Measurements from ENCODE around the gene RUBCN.

RUBCN gene

DNA sequence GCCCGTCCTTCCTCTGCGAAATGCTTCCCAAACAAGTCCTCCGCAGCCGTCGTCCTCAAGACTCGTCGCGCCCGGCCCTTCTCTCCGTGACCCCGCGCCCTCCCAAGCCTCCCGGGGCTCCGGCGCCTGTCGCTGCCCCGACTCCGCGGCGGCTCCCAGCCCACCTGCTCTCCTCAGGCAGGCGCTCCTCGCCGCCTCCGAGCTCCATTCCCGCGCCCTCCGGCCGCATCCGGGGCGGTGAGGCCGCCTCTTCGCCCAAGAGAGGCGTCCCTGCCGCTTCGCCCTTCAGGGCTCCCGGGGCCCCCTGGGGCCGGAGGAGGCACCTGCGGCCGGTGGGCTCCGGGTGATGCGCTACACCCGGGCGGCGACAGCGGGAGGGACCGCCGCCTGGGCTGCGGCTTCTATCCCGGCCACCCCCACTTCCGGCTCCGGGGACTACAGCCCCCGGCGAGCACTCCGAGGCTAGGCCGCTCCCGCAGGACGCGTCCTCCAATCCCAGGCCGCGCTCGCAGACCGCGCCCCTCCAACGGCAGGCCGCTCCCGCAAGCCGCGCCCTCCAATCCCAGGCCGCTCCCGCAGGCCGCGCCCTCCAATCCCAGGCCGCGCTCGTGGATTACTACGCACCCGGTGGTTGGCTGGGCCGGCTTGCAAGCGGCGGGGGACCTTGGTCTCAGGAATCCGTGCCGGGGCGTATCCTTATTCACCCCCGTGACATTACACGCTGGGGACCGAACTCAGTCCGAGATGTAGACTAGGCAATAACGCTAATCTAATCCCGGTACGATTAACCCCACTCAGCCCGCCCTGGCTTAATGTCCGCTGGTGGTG lies at the start of gene RUBCN:
TSS of gene RUBCN (minus strand) at position 414 of the 828 bp plus-strand sequence. CDS start at position 229, 185 bp downstream.
- DNase-seq (ENCODE audit: low read depth): peak; percentile 87

DNA sequence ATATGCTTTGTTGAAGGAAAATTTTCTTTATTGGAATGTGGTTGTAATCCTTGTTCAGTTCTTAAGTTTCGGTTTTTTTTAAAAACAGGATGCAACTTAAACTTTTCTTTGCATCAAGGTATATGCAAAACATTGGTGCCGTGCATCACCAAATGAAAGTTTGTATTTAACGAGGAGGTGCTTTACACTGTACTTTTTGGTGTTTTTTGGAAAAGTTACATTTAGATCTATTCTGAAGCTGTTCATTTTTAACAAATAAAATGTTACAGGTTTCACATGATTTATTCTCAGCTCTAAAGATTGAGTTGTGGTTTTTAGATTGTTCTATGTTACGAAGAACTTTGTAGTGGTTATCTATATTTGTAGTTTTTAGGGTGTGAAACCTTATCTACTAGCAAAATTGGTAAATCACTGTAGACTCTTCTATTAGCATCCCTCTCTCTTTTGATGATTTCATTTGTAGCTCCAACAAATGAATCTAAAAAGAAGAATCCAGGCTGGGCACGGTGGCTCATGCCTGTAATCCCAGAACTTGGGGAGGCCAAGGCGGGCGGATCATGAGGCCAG lies 47.4 kb upstream of the RUBCN start:
- no peak for DNase-seq (ENCODE audit: low read depth)

DNA sequence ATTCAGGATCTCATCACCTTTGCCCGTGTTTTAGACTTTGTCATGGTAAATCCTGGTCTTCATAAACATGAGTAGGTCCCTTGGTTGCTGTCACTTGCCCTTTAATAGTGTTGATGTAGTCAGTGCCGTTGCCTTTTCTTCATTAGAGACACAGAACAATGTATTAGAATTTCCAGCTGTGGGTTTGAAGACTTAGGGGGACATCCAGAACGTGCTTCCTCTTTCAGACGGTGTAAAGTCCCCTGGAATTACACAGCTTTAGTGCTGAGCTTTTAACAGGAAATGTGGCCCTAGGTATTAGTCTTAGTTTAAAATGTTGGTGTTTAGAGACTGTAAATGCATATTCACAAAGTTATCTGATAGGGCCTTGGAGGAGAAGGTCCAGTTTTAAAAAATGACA lies 45.5 kb upstream of the RUBCN start:
- DNase-seq (ENCODE audit: low read depth): no peak

DNA sequence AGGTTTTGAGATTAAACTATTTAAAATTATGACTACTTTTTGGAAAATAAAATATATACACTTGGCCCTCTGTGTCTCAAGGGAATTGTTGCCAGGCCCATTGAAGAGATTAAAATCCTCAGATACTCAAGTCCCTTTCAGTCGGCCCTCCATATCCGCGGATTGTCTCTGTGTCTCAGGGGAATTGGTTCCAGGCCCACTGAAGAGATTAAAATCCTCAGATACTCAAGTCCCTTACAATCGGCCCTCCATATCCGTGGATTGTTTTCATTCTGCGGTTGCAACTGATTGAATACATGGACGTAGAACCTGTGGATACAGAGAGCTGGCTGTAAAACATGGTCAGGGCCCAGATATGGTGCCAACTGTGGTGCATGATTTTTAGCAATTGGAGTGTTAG lies 38.6 kb upstream of the RUBCN start:
- DNase-seq (ENCODE audit: low read depth): no peak

DNA sequence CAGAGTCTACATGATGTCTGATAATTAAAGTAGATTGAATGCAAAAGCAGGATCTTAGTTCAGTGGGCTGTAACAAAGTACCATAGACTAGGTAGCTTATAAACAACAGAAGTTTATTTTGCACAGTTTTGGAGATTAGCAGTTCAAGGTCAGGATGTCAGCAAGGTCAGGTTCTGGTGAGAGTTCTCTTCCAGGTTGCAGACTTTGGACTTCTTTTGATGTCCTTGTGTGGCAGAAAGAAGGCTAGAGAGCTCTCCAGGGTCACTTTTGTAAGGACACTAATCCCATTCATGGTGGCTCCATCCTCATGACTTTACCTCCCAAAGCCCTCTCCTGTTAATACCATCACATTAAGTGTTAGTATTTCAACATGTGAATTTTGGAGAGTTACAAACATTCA lies 25.1 kb upstream of the RUBCN start:
- no peak for DNase-seq (ENCODE audit: low read depth)

DNA sequence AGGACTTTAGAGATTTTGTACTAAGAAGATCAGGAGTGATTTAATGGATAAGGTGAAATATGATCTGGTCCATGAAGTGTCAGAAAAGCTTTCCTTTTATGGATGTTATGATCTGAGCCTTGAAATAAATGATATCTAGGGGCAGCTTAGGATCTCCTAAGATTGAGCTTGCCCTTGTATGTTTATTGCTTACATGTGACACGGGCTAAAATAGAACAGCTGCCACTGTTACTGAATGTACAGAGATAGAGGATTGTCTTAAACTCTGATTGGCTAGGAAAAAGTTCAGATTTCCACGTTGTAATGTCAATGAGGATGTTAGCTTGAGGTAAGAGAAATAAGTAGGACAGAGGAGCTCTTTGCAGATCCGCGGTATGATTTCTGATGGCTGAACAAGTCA lies 21.8 kb upstream of the RUBCN start:
- DNase-seq (ENCODE audit: low read depth): no peak

DNA sequence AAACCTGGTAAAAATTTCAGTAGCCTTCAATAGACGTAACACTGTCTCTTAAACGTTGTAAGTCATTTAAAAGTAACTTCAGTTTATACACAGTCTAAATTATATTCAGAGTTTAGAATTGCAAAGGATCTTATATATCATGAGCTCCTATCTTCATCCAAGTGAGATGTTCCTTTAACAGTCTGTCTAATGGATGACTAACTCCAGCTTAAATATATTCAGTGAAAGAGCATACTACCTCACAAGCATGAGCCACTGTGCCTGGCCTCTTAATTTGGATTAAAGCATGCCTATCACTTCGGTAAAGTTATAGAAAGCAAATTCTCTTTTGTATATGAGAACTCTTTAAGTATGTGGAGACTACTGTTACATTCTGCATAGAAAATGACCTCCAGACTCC lies 20.0 kb upstream of the RUBCN start:
- DNase-seq (ENCODE audit: low read depth): no peak

DNA sequence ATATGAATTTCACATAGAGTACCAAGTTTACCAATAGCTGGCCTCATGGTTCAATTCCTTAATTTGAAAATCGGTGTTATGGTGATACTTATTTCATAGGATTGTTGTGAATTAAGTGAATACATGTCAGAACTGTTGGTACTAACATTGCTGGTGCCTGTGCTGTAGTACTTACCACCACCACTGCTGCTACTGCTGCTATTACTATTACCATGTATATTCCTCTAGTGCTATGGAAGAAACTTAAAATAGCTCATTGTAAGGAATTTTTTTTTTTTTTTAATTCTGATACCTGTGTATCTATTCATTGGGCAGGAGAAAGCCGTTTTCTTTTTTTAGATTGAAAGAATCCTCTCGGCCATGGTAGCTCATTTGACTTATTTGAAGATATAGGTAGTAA lies 16.6 kb upstream of the RUBCN start:
- no peak for DNase-seq (ENCODE audit: low read depth)

DNA sequence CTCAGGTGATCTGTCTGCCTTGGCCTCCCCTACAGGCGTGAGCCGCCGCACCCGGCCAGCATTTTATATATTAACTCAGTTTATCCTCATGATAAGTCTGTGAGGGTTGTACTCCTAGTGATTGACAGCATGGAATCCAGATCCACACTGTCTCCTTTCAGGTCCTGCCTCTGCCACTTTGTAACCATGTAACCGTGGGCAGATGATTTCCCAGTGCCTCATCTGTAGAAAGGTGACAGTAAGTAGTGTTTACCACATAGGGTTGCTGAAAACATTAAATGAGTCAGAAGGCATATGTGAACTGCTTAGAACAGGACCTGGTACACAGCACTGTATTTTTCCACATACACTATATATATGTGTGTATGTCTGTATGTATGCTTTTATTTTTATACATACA lies 15.4 kb upstream of the RUBCN start:
- DNase-seq (ENCODE audit: low read depth): no peak

DNA sequence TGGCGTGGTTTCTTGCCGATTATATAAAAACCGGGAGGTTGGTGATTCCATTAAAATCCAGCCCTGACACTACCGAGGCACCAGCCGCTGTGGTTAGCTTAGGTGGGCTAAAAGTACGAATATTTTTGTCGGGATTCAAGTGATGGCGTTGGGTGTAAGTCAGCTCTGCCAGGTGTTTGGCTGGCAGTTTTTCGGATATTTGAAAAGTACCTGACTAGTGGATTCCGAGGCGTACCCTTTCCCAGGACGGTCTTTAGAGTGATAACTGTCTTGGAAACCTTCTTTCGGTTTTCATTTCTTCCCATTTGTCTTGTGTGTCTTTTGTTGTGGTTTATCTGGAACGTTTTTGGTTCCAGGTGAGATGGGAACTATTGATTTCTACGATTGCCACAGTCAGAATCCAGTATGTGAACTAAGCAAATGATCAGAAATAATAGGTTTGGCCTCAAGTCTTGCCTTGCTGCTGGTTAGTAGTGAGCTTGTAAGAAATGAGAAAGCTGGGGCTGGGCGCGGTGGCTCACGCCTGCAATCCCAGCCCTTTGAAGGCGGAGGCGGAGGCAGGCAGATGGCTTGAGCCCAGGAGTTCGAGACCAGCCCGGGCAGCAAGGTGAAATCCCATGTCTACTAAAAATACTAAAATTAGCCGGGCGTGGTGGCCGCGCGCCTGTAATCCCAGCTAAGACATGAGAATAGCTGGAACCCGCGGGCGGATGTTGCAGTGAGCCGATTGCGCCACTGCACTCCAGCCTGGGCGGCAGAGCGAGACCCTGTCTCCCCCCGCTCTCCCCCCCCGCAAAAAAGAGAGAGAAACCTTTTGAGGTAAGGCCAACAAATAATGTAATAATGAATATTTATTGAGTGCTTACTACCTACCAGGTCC lies 14.4 kb upstream of the RUBCN start:
- no peak for DNase-seq (ENCODE audit: low read depth)

DNA sequence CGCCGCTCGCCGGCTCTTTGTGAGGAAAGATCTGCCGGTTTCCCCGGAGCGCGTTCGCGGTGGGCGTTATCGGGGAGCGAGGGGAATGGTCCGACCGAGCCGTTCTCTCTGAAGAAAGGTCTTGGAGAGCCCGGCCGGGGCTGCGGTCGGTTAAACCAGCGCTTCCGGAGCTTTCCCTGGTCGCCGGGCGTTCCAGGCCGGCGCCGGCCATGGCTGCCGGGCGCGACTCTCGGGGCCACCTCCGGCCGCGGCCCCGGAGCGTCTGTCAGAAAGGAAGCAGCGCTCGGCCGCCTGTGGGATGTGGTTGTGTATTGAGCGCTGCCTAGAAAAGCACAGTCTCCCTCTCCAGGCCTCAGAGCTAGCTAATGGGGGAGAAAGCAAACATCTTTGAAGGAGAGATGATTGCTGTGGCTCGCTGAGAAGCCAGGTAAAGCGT lies 13.7 kb upstream of the RUBCN start:
- peak; percentile 13 for DNase-seq (ENCODE audit: low read depth)

DNA sequence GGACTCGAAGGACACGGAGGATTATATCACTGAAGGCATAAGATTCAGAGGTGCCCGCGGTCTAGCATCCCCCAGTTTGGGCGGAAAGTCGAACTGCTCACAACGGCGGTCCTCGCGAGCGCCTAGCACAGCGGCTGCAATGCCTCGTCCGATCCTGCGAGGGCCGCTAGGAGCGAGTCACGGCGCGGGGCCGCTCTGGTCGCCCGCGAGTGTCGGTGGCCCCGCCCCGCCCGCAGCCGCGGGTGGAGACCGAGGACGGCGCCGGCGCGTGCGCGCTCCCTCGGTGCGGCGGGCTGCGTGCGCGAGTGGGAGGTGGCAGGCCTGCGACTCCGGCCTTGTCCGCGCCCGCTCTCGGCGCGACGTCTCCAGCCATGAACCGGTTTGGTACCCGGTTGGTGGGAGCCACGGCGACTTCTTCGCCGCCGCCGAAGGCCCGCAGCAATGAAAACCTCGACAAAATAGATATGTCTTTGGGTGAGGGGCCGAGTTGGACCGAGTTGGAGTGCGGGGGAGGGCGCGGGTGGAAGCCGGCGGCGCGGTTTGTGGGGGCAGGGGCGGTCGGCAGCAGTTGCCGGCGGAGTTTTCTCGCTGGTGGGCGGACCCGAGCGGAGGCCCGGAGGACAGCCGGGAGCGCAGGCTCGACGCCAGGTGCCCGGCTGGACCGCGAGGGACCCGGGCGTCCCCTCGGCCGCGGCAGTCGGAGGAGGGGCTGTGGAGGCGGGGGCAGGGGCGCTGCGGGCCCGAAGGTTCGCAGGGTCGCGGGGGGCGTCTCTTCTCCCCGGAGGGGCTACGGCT lies 13.1 kb upstream of the RUBCN start, which contains the start of gene FYTTD1:
TSS of gene FYTTD1 (plus strand) at position 283 of the 795 bp plus-strand sequence. CDS start at position 372, 89 bp downstream.
- DNase-seq (ENCODE audit: low read depth): peak; percentile 57

DNA sequence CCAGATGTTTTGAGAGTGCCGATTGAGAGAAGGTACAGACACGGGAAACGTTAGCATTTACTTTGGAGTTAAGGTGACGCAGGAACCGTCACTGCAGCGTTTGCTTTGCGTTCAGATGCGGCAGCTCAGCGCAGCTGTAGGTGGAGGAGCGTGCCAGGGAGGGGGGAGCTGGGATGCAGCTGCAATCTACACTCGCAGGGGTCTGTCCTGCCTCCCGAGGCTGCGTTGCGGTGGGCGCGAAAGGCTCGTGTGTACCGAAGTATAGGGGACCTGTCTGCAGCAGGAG lies 12.6 kb upstream of the RUBCN start:
- peak; percentile 17 for DNase-seq (ENCODE audit: low read depth)

DNA sequence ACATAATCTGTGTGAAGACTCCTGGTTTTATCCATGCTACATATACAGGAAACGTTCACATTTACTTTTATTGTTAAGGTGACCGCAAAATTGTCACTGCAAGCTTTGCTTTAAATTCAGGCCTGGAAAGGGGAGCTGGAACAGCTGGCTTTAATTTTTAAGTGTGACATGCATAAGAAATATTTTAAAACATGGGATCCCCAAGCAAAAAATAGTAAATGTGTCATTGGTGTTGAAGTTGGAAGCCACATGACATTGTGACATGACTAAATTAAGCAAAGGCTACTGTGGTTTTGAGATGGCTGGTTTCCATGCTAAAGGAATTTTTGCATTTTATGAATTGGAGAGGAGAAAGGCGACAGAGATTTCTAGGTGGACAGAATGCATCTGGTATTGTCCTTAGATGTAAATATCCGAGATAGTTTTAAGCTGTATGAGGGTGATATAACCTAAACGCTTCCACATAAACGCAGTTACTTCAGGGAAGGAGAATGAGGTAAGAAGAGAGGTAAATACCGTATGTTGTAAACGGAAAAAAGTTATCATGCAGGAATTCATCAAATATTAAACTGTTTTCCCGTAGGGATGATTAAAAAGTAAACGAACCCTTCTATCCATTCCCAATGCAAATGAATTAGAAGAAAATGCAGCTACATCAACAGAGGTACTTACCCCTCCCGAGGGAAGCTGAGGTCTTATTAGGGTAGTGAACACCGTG lies 12.1 kb upstream of the RUBCN start:
- no peak for DNase-seq (ENCODE audit: low read depth)

DNA sequence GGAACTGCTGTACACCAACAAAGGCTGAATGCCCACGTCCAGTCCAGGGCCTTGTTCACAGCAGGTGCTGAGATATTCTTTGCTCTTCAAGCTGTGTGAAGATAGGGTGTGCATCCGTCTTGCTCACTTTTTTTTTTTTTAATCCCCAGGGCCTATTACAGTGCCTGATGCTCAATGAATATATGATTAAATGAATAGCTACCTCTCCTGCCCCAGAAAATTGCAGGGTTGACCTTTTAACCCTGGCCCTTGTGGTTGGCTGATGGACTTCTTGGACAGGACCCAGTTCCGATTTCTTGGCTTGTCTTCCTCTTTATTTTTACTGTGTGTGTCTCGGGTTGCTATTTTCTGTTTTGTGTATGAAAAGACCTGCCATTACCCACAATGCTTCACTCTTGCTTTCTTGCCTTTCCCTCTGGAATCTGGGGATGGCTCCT lies 10.1 kb upstream of the RUBCN start:
- no peak for DNase-seq (ENCODE audit: low read depth)

DNA sequence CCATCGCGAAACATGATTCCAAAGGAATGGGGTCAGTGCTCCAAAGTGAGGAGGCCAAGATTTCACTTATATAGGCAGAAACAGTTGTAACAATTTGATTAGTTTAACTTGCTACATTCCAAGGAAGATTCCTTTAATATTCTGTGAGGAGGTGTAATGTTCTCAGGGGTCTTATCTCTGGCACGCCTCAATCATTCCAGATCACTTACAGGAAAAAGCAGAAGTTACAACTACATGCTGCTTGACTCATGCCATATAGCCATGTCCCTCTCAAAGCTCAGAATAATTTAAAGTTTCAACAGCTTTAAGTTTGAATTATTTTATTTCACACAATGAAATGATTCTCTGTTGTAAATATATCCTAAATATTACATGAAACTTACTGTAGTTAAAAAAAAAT lies 9.5 kb upstream of the RUBCN start:
- DNase-seq (ENCODE audit: low read depth): no peak

DNA sequence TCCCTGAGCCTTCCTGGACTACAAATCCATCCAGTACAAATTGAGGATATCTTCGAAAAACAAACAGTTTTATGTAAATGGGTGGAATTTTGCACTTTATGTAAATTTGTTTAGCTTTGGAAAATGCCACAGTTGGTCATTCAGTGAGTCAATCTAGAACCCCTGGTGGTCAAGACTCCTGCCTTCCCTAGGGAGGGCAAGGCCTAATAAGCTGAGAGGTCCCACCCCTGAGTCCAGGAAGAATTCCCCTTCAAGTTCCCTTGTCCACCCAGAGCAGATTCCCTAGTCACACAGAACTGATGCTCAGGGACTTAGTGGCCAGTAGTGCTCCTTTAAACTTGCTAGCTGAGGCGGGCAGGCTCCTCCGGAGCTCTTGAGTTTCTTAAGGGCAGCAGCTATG lies 6.1 kb upstream of the RUBCN start:
- DNase-seq (ENCODE audit: low read depth): no peak

DNA sequence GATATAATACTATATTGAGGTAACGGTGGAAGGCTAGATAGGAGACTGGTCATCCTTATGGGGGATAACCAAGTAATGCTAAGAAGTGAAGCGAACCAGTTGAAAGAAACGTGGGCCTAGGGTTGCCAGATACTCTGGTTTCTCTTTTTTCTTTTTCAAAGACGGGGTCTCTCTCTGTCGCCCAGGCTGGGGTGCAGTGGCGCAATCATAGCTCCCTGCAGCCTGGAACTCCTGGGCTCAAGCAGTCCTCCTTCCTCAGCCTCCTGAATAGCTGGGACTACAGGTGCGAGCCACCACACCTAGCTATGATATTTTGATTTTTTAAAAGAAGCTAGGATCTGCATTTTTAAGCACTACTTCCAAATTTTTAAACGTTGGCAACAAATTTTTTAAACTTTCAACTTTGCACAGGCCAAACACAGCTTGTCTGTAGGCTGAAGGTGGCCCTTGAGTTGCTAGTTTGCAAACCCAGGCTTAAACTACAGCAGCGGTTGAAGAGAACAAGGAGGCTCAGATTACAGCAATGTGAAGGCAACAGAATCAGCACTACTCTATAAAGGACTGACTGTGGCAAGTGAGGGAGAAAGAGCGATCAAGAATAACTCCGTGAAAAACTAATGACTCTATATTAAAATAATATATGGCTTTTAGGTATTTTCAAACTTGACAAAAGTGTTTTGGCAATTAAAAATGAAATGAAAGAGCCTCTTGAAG lies 1.2 kb upstream of the RUBCN start:
- DNase-seq (ENCODE audit: low read depth): no peak

DNA sequence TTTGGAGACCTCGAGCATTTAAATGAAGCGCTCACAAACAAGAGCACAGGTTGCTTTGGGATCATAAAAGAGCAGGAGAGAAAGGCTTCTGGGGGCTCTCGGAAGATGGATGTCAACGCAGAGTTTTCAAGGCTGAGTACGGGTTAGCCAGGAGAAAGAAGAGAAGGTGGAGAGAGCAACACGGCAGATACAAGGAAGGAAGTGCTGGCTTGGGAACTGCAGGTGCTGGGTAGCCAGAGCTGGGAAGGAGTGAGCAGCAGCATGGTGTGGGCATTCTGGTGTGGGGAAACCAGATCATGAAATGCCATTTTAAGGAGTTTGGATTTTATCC lies 580 bp upstream of the RUBCN start:
- no peak for DNase-seq (ENCODE audit: low read depth)

DNA sequence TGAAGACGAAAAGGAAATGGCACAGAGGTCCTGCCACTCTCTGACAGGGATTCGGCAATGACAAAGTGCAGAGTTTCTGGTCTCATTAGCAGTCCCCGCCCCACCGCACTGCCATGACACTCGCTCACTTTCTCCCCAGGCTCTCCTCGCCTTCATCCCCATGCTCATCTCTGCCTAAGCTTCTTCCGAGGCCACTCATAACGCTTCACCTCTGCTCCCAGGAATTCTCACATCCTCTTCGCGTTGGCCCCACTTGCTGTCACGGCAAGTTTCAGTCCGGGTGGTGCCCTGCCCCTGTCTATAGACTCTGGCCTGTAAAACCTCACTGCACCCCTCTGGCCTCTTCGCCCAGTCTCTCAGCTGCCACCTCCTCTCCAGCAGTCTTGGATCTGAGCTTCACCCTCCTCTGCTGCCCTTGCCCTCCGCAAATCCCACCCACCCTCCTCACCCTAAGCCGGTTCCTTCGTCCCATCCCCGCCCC lies 654 bp downstream of the RUBCN start:
- peak; percentile 29 for DNase-seq (ENCODE audit: low read depth)
